ENCODE measurements around the gene SLC28A1. TPM values are rescaled to one million over a fixed set of nuclear protein-coding genes. Genes with fewer than 3 reads are reported as not detected.

The SLC28A1 gene
- total and polyA plus RNA-seq, 2 experiments from 2014 or later, result 0.24 to 0.45 TPM

GRCh38 chr15:84953726-84954125, 69.3 kb downstream of the SLC28A1 start:
- H3K4me3 ChIP-seq, result no peak overlapping the region
- H3K27ac ChIP-seq, result no peak overlapping the region
- DNase-seq (ENCODE audit: low read depth in 1 of 2, low spot score in 1 of 2), result no peak
- H3K36me3 ChIP-seq, result no peaks in the 10 kb centered on the region
- H3K27me3 ChIP-seq, result no peaks in the 10 kb centered on the region
- TF ChIP-seq CTCF (IDR thresholded peaks at IDR 0.05; ENCODE audit: low read depth, low read length), result no peak
- no peaks in the 10 kb centered on the region for H3K4me1 ChIP-seq (ENCODE audit: low read depth)
- H3K9me3 ChIP-seq (ENCODE audit: low read depth), result no peaks in the 10 kb centered on the region

GRCh38 chr15:84955089-84955848, 70.8 kb downstream of the SLC28A1 start:
- DNase-seq (ENCODE audit: low read depth in 1 of 2, low spot score in 1 of 2), result peak; percentile 70 to 83
- Histone ChIP-seq H3K36me3 (no peaks in the 10 kb centered on the region), H3K27ac (no peak overlapping the region), H3K9me3 (ENCODE audit: low read depth) (no peaks in the 10 kb centered on the region), H3K4me1 (ENCODE audit: low read depth) (no peaks in the 10 kb centered on the region), H3K4me3 (no peak overlapping the region), H3K27me3 (no peaks in the 10 kb centered on the region)
- peak; percentile 95 for TF ChIP-seq CTCF (IDR thresholded peaks at IDR 0.05; ENCODE audit: low read depth, low read length)

- Histone ChIP-seq H3K4me1 (ENCODE audit: low read depth) (peaks cover 9% of the 10 kb centered on the region), H3K27ac (no peak overlapping the region), H3K4me3 (no peak overlapping the region), H3K27me3 (no peaks in the 10 kb centered on the region), H3K9me3 (ENCODE audit: low read depth) (no peaks in the 10 kb centered on the region), H3K36me3 (no peaks in the 10 kb centered on the region)
- no peak for TF ChIP-seq CTCF (IDR thresholded peaks at IDR 0.05; ENCODE audit: low read depth, low read length)
- DNase-seq (ENCODE audit: low read depth in 1 of 2, low spot score in 1 of 2), result no peak
Observed at GRCh38 chr15:84956199-84956598, 71.7 kb downstream of the SLC28A1 start.

GRCh38 chr15:84960391-84961113, 76.1 kb downstream of the SLC28A1 start:
- Histone ChIP-seq H3K27me3 (no peaks in the 10 kb centered on the region), H3K27ac (peak overlapping the region; percentile 71), H3K4me3 (no peak overlapping the region), H3K4me1 (ENCODE audit: low read depth) (peaks cover 9% of the 10 kb centered on the region), H3K36me3 (no peaks in the 10 kb centered on the region), H3K9me3 (ENCODE audit: low read depth) (no peaks in the 10 kb centered on the region)
- TF ChIP-seq CTCF (IDR thresholded peaks at IDR 0.05; ENCODE audit: low read depth, low read length), result no peak
- DNase-seq (ENCODE audit: low read depth in 1 of 2, low spot score in 1 of 2), result no peak

GRCh38 chr15:84961114-84961452, 76.6 kb downstream of the SLC28A1 start:
- no peak overlapping the region for H3K4me3 ChIP-seq
- H3K36me3 ChIP-seq, result no peaks in the 10 kb centered on the region
- H3K9me3 ChIP-seq (ENCODE audit: low read depth), result no peaks in the 10 kb centered on the region
- no peak for TF ChIP-seq CTCF (IDR thresholded peaks at IDR 0.05; ENCODE audit: low read depth, low read length)
- no peaks in the 10 kb centered on the region for H3K27me3 ChIP-seq
- peaks cover 9% of the 10 kb centered on the region for H3K4me1 ChIP-seq (ENCODE audit: low read depth)
- peak overlapping the region; percentile 71 for H3K27ac ChIP-seq
- peak; percentile 7 to 77 for DNase-seq (ENCODE audit: low read depth in 1 of 2, low spot score in 1 of 2)

Data from cardiac muscle cell (in vitro differentiated cells and primary cell).